Measurements from ENCODE around the gene CTNNA2.

Gene CTNNA2

GRCh38 chr2:79700651-79701050 lies 187.8 kb downstream of the CTNNA2 start:
- ATAC-seq = no peak
- TF ChIP-seq BACH2 (CRISPR knock-in tag; IDR thresholded peaks at IDR 0.05; ENCODE audit: borderline replicate concordance) (no peak), ZNF70 (CRISPR knock-in tag; IDR thresholded peaks at IDR 0.05) (no peak)
- TF ChIP-seq, protein P1, sequence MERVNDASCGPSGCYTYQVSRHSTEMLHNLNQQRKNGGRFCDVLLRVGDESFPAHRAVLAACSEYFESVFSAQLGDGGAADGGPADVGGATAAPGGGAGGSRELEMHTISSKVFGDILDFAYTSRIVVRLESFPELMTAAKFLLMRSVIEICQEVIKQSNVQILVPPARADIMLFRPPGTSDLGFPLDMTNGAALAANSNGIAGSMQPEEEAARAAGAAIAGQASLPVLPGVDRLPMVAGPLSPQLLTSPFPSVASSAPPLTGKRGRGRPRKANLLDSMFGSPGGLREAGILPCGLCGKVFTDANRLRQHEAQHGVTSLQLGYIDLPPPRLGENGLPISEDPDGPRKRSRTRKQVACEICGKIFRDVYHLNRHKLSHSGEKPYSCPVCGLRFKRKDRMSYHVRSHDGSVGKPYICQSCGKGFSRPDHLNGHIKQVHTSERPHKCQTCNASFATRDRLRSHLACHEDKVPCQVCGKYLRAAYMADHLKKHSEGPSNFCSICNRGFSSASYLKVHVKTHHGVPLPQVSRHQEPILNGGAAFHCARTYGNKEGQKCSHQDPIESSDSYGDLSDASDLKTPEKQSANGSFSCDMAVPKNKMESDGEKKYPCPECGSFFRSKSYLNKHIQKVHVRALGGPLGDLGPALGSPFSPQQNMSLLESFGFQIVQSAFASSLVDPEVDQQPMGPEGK (CRISPR knock-in tag; IDR thresholded peaks at IDR 0.05; ENCODE audit: borderline replicate concordance) = no peak

GRCh38 chr2:79702905-79703304 lies 190.1 kb downstream of the CTNNA2 start:
- TF ChIP-seq ZFP30 (CRISPR knock-in tag; IDR thresholded peaks at IDR 0.05) = no peak
- TF ChIP-seq TSHZ2 (CRISPR knock-in tag; IDR thresholded peaks at IDR 0.05) = no peak
- TF ChIP-seq BACH2 (CRISPR knock-in tag; IDR thresholded peaks at IDR 0.05; ENCODE audit: borderline replicate concordance) = no peak
- no peak for TF ChIP-seq GLIS3 (CRISPR knock-in tag; IDR thresholded peaks at IDR 0.05)
- ATAC-seq = no peak

DNA sequence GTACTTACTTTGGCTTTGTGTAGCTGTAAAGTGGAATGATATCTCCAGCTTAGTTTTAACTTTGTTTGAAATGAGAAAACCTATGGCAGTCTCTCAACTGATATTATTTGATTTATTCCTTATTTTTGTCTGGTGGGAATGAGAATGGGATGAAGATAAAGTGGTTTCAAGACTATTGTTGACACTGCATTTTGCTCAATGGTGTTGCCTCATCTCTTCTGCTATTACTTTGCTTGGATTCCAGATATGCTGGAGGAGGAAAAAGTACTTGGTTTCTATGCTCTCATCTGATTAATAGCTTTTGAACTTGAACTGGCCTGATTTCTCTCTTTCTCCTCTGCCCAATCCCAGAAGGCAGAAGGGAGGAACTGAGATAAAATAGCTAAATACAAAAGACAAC lies 198.2 kb downstream of the CTNNA2 start:
- ATAC-seq = no peak
- TF ChIP-seq, protein P2, sequence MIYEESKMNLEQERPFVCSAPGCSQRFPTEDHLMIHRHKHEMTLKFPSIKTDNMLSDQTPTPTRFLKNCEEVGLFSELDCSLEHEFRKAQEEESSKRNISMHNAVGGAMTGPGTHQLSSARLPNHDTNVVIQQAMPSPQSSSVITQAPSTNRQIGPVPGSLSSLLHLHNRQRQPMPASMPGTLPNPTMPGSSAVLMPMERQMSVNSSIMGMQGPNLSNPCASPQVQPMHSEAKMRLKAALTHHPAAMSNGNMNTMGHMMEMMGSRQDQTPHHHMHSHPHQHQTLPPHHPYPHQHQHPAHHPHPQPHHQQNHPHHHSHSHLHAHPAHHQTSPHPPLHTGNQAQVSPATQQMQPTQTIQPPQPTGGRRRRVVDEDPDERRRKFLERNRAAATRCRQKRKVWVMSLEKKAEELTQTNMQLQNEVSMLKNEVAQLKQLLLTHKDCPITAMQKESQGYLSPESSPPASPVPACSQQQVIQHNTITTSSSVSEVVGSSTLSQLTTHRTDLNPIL (CRISPR knock-in tag; IDR thresholded peaks at IDR 0.05; ENCODE audit: low read depth) = no peak
- peak; percentile 56 for TF ChIP-seq ISL1 (CRISPR knock-in tag; IDR thresholded peaks at IDR 0.05)

DNA sequence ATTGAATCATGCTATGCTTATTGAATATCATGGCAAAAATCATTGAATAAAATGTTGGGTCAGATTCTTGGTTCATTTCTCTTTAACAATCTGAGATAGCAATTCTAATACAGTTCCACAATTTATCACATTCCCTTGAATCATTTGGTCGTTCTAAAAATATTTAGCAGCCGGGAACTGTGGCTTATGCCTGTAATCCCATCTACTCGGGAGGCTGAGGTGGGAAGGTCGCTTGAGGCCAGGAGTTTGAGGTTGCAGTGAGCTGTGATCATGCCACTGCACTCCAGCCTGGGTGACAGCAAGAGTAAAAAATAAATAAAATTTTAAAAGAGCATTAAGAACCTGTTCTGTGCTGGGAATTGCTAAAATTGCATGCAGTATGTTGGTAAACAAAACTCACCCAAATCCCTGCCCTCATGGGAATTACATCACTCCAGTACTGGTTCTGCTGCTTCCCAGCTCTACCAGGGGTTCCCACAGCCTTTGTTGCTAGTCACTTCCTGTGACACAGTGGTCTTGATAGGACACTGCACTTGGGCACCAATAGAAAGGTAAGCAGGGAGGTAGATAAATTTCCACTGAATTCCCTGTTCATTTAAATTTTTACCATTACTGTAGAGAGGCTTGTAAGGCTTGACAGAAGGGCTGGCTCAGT lies 200.4 kb downstream of the CTNNA2 start:
- ATAC-seq = no peak
- TF ChIP-seq, protein P2 (CRISPR knock-in tag; IDR thresholded peaks at IDR 0.05; ENCODE audit: low read depth) = no peak

DNA sequence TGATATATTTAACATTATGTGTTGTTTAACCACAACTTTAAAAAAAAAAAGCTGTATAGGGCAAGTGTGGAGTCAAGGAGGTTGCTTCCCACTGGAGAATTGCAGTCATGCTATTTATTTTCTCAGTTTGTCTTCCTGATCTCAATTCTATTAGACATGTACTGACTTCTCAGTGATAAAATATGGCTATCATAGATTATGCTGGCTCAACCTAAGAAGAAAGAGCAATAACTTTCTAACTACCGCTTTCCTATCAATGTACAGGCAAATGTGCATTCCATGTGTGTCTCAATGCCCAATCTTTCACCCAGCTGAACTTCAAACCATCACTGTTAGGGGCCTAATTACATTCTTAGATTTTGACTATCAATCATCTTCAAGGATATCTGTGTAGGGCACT lies 201.4 kb downstream of the CTNNA2 start:
- TF ChIP-seq ZFP30 (CRISPR knock-in tag; IDR thresholded peaks at IDR 0.05) = no peak
- TF ChIP-seq ZNF70 (CRISPR knock-in tag; IDR thresholded peaks at IDR 0.05) = no peak
- no peak for TF ChIP-seq CSRNP3 (CRISPR knock-in tag; IDR thresholded peaks at IDR 0.05)
- no peak for ATAC-seq

DNA sequence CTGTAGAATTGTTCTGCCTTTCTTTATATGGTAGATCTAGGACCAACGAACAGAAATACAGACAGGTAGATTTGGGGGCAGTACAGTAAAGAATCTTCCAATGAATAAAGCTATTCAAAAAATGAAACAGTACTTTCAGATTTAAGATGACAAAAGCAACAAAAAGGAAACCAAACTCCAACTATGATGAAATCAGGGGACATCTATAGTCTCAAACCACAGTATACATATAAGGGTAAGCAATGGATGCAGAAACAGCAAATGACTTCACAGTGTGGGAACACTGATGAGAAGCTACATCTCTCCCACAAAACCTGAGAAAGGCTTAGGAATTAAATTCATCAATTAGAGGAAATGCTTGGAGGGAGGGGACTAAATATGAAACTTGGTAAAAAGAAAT lies 202.5 kb downstream of the CTNNA2 start:
- TF ChIP-seq ZC3H10 (CRISPR knock-in tag; IDR thresholded peaks at IDR 0.05) (no peak), ZFP30 (CRISPR knock-in tag; IDR thresholded peaks at IDR 0.05) (no peak), ESRRG (CRISPR knock-in tag; IDR thresholded peaks at IDR 0.05) (no peak), CSDC2 (CRISPR knock-in tag; IDR thresholded peaks at IDR 0.05) (no peak), OSR1 (CRISPR knock-in tag; IDR thresholded peaks at IDR 0.05) (no peak), ARNTL (CRISPR knock-in tag; IDR thresholded peaks at IDR 0.05; ENCODE audit: borderline replicate concordance, low read depth) (no peak), RARB (CRISPR knock-in tag; IDR thresholded peaks at IDR 0.05) (no peak), ZNF565 (CRISPR knock-in tag; conservative IDR thresholded peaks at IDR 0.05; ENCODE audit: low read depth) (no peak), BACH2 (CRISPR knock-in tag; IDR thresholded peaks at IDR 0.05; ENCODE audit: borderline replicate concordance) (no peak), ISL1 (CRISPR knock-in tag; IDR thresholded peaks at IDR 0.05) (no peak), PPARA (CRISPR knock-in tag; IDR thresholded peaks at IDR 0.05; ENCODE audit: borderline replicate concordance) (no peak), ZFP3 (CRISPR knock-in tag; IDR thresholded peaks at IDR 0.05) (no peak), GLIS3 (CRISPR knock-in tag; IDR thresholded peaks at IDR 0.05) (no peak)
- TF ChIP-seq, protein P2 (CRISPR knock-in tag; IDR thresholded peaks at IDR 0.05; ENCODE audit: low read depth) = no peak
- TF ChIP-seq, protein P1 (CRISPR knock-in tag; IDR thresholded peaks at IDR 0.05; ENCODE audit: borderline replicate concordance) = no peak
- no peak for ATAC-seq
